HEK293 (cell line): ENCODE results near the gene HYAL3.

Source experiments
- CTCF ChIA-PET: fragments of 350-600 bp; formaldehyde crosslinking; extraction: SDS; loops from one replicate; lab custom pipeline; 2021; ENCODE audit warnings: antibody characterized with exemption; lab: Yijun Ruan, JAX
- POLR2A ChIA-PET: fragments of 300-600 bp; formaldehyde crosslinking; extraction: SDS; loops from one replicate; lab custom pipeline; 2020; ENCODE audit warnings: antibody characterized with exemption, inconsistent platforms; lab: Yijun Ruan, JAX
- H3K27ac ChIP-seq: fragments of 200-500 bp; sonication (Bioruptor generic); 2 replicates; pipeline ENCODE4 v1.5.1; 2014; ENCODE audit warnings: low read depth, low read length, control low read depth, inconsistent platforms; ENCODE audit errors: extremely low read depth
- H3K36me3 ChIP-seq, 2 experiments: fragments of 200-500 bp in 1 of 2; sonication (Bioruptor generic) in 1 of 2; 1 replicate in 1 of 2; 2 replicates in 1 of 2; pipeline ENCODE4 v1.5.1; 2014 to 2017; ENCODE audit warnings: inconsistent platforms in 2 of 2, low read length in 2 of 2; ENCODE audit not compliant: control insufficient read depth in 2 of 2, insufficient read depth in 1 of 2
- H3K4me1 ChIP-seq: fragments of 200-500 bp; sonication (Bioruptor generic); 2 replicates; pipeline ENCODE4 v1.5.1; 2014; ENCODE audit warnings: mild to moderate bottlenecking, low read length, inconsistent platforms; ENCODE audit not compliant: control insufficient read depth, insufficient read depth
- H3K4me3 ChIP-seq: 2 replicates; pipeline ENCODE4 v1.5.1; 2011; ENCODE audit warnings: low read depth, mild to moderate bottlenecking, control low read depth, low read length, moderate library complexity
- H3K9me3 ChIP-seq: fragments of 200-500 bp; sonication (Bioruptor generic); 2 replicates; pipeline ENCODE4 v1.5.1; 2014; ENCODE audit warnings: low read depth, low read length, inconsistent platforms; ENCODE audit not compliant: control insufficient read depth, insufficient read depth
- HOXA7 ChIP-seq: sonication (generic); formaldehyde crosslinking; IDR thresholded peaks from 2 replicates; pipeline ENCODE4 v1.8.1; 2022; ENCODE audit warnings: missing genetic modification reagents, borderline replicate concordance
- IKZF3 ChIP-seq: fragments of 450-650 bp; IDR thresholded peaks from 2 replicates; pipeline ENCODE4 v1.5.0; 2018; ENCODE audit warnings: missing biosample characterization, mild to moderate bottlenecking, missing genetic modification characterization, moderate library complexity
- KLF1 ChIP-seq: fragments of 450-650 bp; formaldehyde crosslinking; IDR thresholded peaks from 2 replicates; pipeline ENCODE4 v1.5.1; 2016; ENCODE audit warnings: missing biosample characterization, missing genetic modification characterization
- KLF10 ChIP-seq: fragments of 450-650 bp; IDR thresholded peaks from 2 replicates; pipeline ENCODE4 v1.5.1; 2018; ENCODE audit warnings: missing biosample characterization, mild to moderate bottlenecking, missing genetic modification characterization
- OVOL3 ChIP-seq: fragments of 450-650 bp; formaldehyde crosslinking; IDR thresholded peaks from 2 replicates; pipeline ENCODE4 v1.5.1; 2016; ENCODE audit warnings: missing biosample characterization, missing genetic modification characterization
- YY2 ChIP-seq: fragments of 450-650 bp; formaldehyde crosslinking; IDR thresholded peaks from 2 replicates; pipeline ENCODE4 v1.5.1; 2016; ENCODE audit warnings: missing biosample characterization, missing genetic modification characterization
- ZBTB17 ChIP-seq: fragments of 450-650 bp; formaldehyde crosslinking; IDR thresholded peaks from 2 replicates; pipeline ENCODE4 v1.5.1; 2016; ENCODE audit warnings: missing biosample characterization, missing genetic modification characterization
- ZFHX2 ChIP-seq: fragments of 450-650 bp; formaldehyde crosslinking; conservative IDR thresholded peaks from 2 replicates; pipeline ENCODE4 v1.5.1; 2016; ENCODE audit warnings: missing biosample characterization, missing genetic modification characterization
- ZFP69B ChIP-seq: fragments of 450-650 bp; formaldehyde crosslinking; IDR thresholded peaks from 2 replicates; pipeline ENCODE4 v1.5.1; 2016; ENCODE audit warnings: missing biosample characterization, missing genetic modification characterization
- ZIC2 ChIP-seq: fragments of 450-650 bp; formaldehyde crosslinking; IDR thresholded peaks from 2 replicates; pipeline ENCODE4 v1.5.1; 2016; ENCODE audit warnings: missing biosample characterization, missing genetic modification characterization
- ZNF138 ChIP-seq: fragments of 450-650 bp; formaldehyde crosslinking; IDR thresholded peaks from 2 replicates; pipeline ENCODE4 v1.5.1; 2016; ENCODE audit warnings: missing biosample characterization, missing genetic modification characterization, borderline replicate concordance
- ZNF16 ChIP-seq: fragments of 450-650 bp; formaldehyde crosslinking; IDR thresholded peaks from 2 replicates; pipeline ENCODE4 v1.5.1; 2016; ENCODE audit warnings: low read depth, missing biosample characterization, missing genetic modification characterization
- ZNF184 ChIP-seq: fragments of 450-650 bp; IDR thresholded peaks from 2 replicates; pipeline ENCODE4 v1.5.1; 2018; ENCODE audit warnings: missing biosample characterization, mild to moderate bottlenecking, missing genetic modification characterization
- ZNF2 ChIP-seq: fragments of 450-650 bp; formaldehyde crosslinking; IDR thresholded peaks from 2 replicates; pipeline ENCODE4 v1.5.1; 2016; ENCODE audit warnings: missing biosample characterization, missing genetic modification characterization
- ZNF211 ChIP-seq: fragments of 450-650 bp; formaldehyde crosslinking; IDR thresholded peaks from 2 replicates; pipeline ENCODE4 v1.5.1; 2016; ENCODE audit warnings: low read depth, missing biosample characterization, missing genetic modification characterization
- ZNF629 ChIP-seq: fragments of 450-650 bp; formaldehyde crosslinking; IDR thresholded peaks from 2 replicates; pipeline ENCODE4 v1.5.1; 2017; ENCODE audit warnings: missing biosample characterization, missing genetic modification characterization
- TF ChIP-seq, protein P1 (sequence below): fragments of 450-650 bp; formaldehyde crosslinking; IDR thresholded peaks from 2 replicates; pipeline ENCODE4 v1.5.1; 2016; ENCODE audit warnings: missing biosample characterization, missing genetic modification characterization
- TF ChIP-seq, protein P2 (sequence below): fragments of 450-650 bp; formaldehyde crosslinking; IDR thresholded peaks from 2 replicates; pipeline ENCODE4 v1.5.1; 2016; ENCODE audit warnings: missing biosample characterization, missing genetic modification characterization, low read depth
- TF ChIP-seq, protein P3 (sequence below): fragments of 450-650 bp; formaldehyde crosslinking; IDR thresholded peaks from 2 replicates; pipeline ENCODE4 v1.5.1; 2016; ENCODE audit warnings: missing biosample characterization, missing genetic modification characterization
- TF ChIP-seq, protein P4 (sequence below): fragments of 450-650 bp; formaldehyde crosslinking; IDR thresholded peaks from 2 replicates; pipeline ENCODE4 v1.5.1; 2016; ENCODE audit warnings: missing biosample characterization, missing genetic modification characterization

HYAL3 gene

DNA sequence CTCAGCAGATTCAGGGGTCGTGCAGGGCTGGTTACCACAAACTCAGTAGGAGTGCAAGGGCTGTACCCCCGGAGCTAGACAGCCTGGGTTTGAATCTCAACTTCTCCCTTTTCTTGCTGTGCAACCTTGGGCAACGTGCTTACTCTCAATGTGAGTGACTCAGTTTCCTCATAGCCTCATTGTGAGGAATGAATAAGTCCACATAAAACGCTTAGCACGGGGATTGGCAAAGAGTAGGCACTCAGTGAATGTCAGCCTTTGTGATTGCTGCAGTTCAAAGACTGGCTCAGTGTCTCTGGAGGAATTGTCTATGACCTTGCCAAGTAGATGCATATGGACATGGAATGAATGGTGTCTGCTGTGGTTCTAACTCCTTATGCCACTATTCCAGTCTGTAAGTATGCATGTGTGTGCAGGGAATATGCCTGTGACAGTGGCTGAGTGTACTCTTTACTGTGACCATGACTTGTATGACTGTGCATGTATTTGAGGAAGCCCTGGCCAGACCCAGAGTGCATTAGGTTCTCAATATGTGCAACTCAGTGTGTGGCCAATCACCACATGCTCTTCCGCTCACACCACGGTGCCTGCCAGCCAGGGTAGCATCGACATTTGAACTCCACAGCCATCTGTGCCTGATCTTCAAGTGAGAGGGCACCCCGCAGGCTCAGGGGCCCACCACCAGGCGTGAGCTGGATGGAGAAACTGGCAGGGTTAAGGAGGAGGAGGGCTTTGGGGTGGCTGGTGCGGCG, 900 bp upstream of the HYAL3 start:
- Histone ChIP-seq H3K4me1 (no peaks in the 10 kb centered on the region), H3K27ac (peak overlapping the region; percentile 51), H3K9me3 (no peaks in the 10 kb centered on the region), H3K4me3 (peak overlapping the region; percentile 36), H3K36me3 (peaks cover 0 to 4% of the 10 kb centered on the region in 2 experiments; a peak in 1 of 3 replicates)
- TF ChIP-seq YY2 (tag by site-specific recombination), result no peak
- TF ChIP-seq ZIC2 (tag by site-specific recombination), result peak; percentile 82
- CTCF ChIA-PET, result interaction anchor here (0.6 to 2.0 kb wide), 4 partner anchors 17 to 125 kb away, joined by 3 to 7 read pairs (median 4); no protein-coding TSS in a partner anchor
- POLR2A ChIA-PET, result interaction anchor here (0.6 to 2.2 kb wide), 16 partner anchors 8 to 269 kb away, joined by 3 to 34 read pairs (median 4); partner anchors contain the start of genes CYB561D2, GNAI2, HEMK1 and LSMEM2

DNA sequence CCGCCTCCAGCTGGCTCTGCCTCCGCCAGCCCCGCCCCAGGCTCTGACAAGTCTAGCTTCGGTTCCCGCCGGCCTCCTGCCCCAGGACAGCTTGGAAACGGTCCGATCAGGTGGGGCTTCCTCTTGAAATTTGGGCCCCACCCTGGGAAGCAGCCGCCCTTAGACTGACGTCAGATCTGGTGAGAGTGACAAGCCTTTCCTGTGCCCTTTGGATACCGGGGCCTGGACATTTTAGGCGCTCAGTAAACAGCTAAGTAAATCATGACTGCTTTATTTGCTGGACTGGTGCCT, 378 bp upstream of the HYAL3 start:
- POLR2A ChIA-PET, result interaction anchor here (0.6 to 2.2 kb wide), 17 partner anchors 9 to 269 kb away, joined by 3 to 34 read pairs (median 4); partner anchors contain the start of genes CYB561D2, GNAI2, HEMK1 and LSMEM2

More for the DNA sequence above, 378 bp upstream of the HYAL3 start:
- Histone ChIP-seq H3K27ac (peak overlapping the region; percentile 51), H3K4me3 (peak overlapping the region; percentile 36), H3K4me1 (no peaks in the 10 kb centered on the region), H3K9me3 (no peaks in the 10 kb centered on the region), H3K36me3 (peaks cover 0 to 4% of the 10 kb centered on the region in 2 experiments; a peak in 1 of 3 replicates)
- no peak for TF ChIP-seq ZNF16
- no peak for TF ChIP-seq ZNF211 (tag by site-specific recombination)
- TF ChIP-seq, protein P1, sequence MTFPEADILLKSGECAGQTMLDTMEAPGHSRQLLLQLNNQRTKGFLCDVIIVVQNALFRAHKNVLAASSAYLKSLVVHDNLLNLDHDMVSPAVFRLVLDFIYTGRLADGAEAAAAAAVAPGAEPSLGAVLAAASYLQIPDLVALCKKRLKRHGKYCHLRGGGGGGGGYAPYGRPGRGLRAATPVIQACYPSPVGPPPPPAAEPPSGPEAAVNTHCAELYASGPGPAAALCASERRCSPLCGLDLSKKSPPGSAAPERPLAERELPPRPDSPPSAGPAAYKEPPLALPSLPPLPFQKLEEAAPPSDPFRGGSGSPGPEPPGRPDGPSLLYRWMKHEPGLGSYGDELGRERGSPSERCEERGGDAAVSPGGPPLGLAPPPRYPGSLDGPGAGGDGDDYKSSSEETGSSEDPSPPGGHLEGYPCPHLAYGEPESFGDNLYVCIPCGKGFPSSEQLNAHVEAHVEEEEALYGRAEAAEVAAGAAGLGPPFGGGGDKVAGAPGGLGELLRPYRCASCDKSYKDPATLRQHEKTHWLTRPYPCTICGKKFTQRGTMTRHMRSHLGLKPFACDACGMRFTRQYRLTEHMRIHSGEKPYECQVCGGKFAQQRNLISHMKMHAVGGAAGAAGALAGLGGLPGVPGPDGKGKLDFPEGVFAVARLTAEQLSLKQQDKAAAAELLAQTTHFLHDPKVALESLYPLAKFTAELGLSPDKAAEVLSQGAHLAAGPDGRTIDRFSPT (tag by site-specific recombination), result no peak
- peak; percentile 83 for TF ChIP-seq KLF1 (tag by site-specific recombination)
- TF ChIP-seq ZFP69B (tag by site-specific recombination), result peak; percentile 89
- TF ChIP-seq, protein P2, sequence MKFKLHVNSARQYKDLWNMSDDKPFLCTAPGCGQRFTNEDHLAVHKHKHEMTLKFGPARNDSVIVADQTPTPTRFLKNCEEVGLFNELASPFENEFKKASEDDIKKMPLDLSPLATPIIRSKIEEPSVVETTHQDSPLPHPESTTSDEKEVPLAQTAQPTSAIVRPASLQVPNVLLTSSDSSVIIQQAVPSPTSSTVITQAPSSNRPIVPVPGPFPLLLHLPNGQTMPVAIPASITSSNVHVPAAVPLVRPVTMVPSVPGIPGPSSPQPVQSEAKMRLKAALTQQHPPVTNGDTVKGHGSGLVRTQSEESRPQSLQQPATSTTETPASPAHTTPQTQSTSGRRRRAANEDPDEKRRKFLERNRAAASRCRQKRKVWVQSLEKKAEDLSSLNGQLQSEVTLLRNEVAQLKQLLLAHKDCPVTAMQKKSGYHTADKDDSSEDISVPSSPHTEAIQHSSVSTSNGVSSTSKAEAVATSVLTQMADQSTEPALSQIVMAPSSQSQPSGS (tag by site-specific recombination), result 0 out of 2 replicates have a peak, but pooled peaks have one; percentile 22
- TF ChIP-seq ZNF138 (tag by site-specific recombination), result no peak
- 0 out of 2 replicates have a peak, but pooled peaks have one; percentile 54 for TF ChIP-seq ZNF184
- TF ChIP-seq OVOL3 (tag by site-specific recombination), result no peak
- TF ChIP-seq KLF10 (tag by site-specific recombination), result no peak
- TF ChIP-seq ZBTB17 (tag by site-specific recombination), result no peak
- no peak for TF ChIP-seq HOXA7 (CRISPR knock-in tag)
- TF ChIP-seq, protein P3, sequence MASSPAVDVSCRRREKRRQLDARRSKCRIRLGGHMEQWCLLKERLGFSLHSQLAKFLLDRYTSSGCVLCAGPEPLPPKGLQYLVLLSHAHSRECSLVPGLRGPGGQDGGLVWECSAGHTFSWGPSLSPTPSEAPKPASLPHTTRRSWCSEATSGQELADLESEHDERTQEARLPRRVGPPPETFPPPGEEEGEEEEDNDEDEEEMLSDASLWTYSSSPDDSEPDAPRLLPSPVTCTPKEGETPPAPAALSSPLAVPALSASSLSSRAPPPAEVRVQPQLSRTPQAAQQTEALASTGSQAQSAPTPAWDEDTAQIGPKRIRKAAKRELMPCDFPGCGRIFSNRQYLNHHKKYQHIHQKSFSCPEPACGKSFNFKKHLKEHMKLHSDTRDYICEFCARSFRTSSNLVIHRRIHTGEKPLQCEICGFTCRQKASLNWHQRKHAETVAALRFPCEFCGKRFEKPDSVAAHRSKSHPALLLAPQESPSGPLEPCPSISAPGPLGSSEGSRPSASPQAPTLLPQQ (tag by site-specific recombination), result peak; percentile 87
- no peak for TF ChIP-seq ZFHX2 (tag by site-specific recombination)
- 0 out of 2 replicates have a peak, but pooled peaks have one; percentile 61 for TF ChIP-seq ZNF629 (tag by site-specific recombination)
- TF ChIP-seq, protein P4, sequence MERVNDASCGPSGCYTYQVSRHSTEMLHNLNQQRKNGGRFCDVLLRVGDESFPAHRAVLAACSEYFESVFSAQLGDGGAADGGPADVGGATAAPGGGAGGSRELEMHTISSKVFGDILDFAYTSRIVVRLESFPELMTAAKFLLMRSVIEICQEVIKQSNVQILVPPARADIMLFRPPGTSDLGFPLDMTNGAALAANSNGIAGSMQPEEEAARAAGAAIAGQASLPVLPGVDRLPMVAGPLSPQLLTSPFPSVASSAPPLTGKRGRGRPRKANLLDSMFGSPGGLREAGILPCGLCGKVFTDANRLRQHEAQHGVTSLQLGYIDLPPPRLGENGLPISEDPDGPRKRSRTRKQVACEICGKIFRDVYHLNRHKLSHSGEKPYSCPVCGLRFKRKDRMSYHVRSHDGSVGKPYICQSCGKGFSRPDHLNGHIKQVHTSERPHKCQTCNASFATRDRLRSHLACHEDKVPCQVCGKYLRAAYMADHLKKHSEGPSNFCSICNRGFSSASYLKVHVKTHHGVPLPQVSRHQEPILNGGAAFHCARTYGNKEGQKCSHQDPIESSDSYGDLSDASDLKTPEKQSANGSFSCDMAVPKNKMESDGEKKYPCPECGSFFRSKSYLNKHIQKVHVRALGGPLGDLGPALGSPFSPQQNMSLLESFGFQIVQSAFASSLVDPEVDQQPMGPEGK (tag by site-specific recombination), result peak; percentile 71
- no peak for TF ChIP-seq ZNF2
- TF ChIP-seq IKZF3, result 0 out of 2 replicates have a peak, but pooled peaks have one; percentile 21
- CTCF ChIA-PET, result interaction anchor here (0.6 to 2.0 kb wide), 4 partner anchors 18 to 125 kb away, joined by 3 to 7 read pairs (median 4); no protein-coding TSS in a partner anchor
